ENCODE data around the gene CTDSPL. TPM values are rescaled to one million over a fixed set of nuclear protein-coding genes. Genes with fewer than 3 reads are reported as not detected.
A peak's percentile ranks its signal among the peaks of the same experiment; 100 is the strongest.

CTDSPL gene
- total RNA-seq, 8 experiments from 2014 or later = 6.6 to 31.9 (median 12.6) TPM

- Histone ChIP-seq H3K4me3 (no peak overlapping the region), H3K4me1 (replicated peaks in 1 of 2) (peaks cover 16 to 17% of the 10 kb centered on the region in 2 donors), H3K27ac (peak overlapping the region in 1 of 2 donors; percentile 71)
- ATAC-seq (replicated peaks in 6 of 8) = no peak
- in situ Hi-C loops (cut with MboI; ENCODE audit: low pct_unique_long_range_greater_than_20kb in 2 of 9, low sequenced_read_pairs in 9 of 9, unreplicated experiment in 9 of 9) = loop anchor here in 3 of 9 experiments (10.0 kb wide), 2 partner anchors 105 to 115 kb away; no protein-coding TSS in a partner anchor
- 45 to 100% (median 60%) methylated on average over 1 to 2 of the region's 2 CpGs; no CpG with 5 or more reads in 3 of the 10 experiments for WGBS, 10 experiments
Measured at GRCh38 chr3:37859354-37859753, 2.3 kb upstream of the CTDSPL start.

- WGBS, 10 experiments = 60 to 96% (median 71%) methylated on average over 1 to 4 of the region's 6 CpGs; no CpG with 5 or more reads in 6 of the 10 experiments
Measured at GRCh38 chr3:37859908-37860199, 1.8 kb upstream of the CTDSPL start.

GRCh38 chr3:37862219-37862902 is 681 bp downstream of the CTDSPL start:
- Histone ChIP-seq H3K27ac (peak overlapping the region; percentile 85 to 92), H3K4me1 (replicated peaks in 1 of 2) (peaks cover 16 to 19% of the 10 kb centered on the region in 2 donors), H3K4me3 (peak overlapping the region; percentile 49 to 82 (median 69))
- ATAC-seq (replicated peaks in 6 of 8) = peak; percentile 1 to 37 (median 27)
- in situ Hi-C loops (cut with MboI; ENCODE audit: low pct_unique_long_range_greater_than_20kb in 2 of 9, low sequenced_read_pairs in 9 of 9, unreplicated experiment in 9 of 9) = no loop called here
- WGBS, 10 experiments = 0 to 7% (median 0%) methylated on average over 2 to 5 of the region's 38 CpGs; no CpG with 5 or more reads in 7 of the 10 experiments

More at GRCh38 chr3:37859908-37860199, 1.8 kb upstream of the CTDSPL start:
- H3K27ac ChIP-seq = peak overlapping the region; percentile 48 to 71
- in situ Hi-C loops (cut with MboI; ENCODE audit: low pct_unique_long_range_greater_than_20kb in 2 of 9, low sequenced_read_pairs in 9 of 9, unreplicated experiment in 9 of 9) = loop anchor here in 3 of 9 experiments (10.0 kb wide), 2 partner anchors 105 to 115 kb away; no protein-coding TSS in a partner anchor
- H3K4me3 ChIP-seq = peak overlapping the region in 3 of 5 donors; percentile 49 to 82 (median 69)
- ATAC-seq (replicated peaks in 6 of 8) = no peak
- peaks cover 16 to 17% of the 10 kb centered on the region in 2 donors for H3K4me1 ChIP-seq (replicated peaks in 1 of 2)

- in situ Hi-C loops (cut with MboI; ENCODE audit: low pct_unique_long_range_greater_than_20kb in 2 of 9, low sequenced_read_pairs in 9 of 9, unreplicated experiment in 9 of 9) = no loop called here
- peak overlapping the region in 1 of 2 donors; percentile 38 for H3K27ac ChIP-seq
Measured at GRCh38 chr3:37862903-37863815, 1.5 kb downstream of the CTDSPL start.

GRCh38 chr3:37863949-37864822 is 2.5 kb downstream of the CTDSPL start:
- H3K4me3 ChIP-seq = peak overlapping the region in 3 of 5 donors; percentile 1 to 82 (median 73)
- in situ Hi-C loops (cut with MboI; ENCODE audit: low pct_unique_long_range_greater_than_20kb in 2 of 9, low sequenced_read_pairs in 9 of 9, unreplicated experiment in 9 of 9) = no loop called here
- H3K27ac ChIP-seq = no peak overlapping the region

More at GRCh38 chr3:37862903-37863815, 1.5 kb downstream of the CTDSPL start:
- Histone ChIP-seq H3K4me3 (peak overlapping the region; percentile 49 to 82 (median 69)), H3K4me1 (replicated peaks in 1 of 2) (peaks cover 16 to 19% of the 10 kb centered on the region in 2 donors)
- no peak for ATAC-seq (replicated peaks in 6 of 8)
- 0 to 40% (median 31%) methylated on average over 1 to 9 of the region's 13 CpGs; no CpG with 5 or more reads in 2 of the 10 experiments for WGBS, 10 experiments

GRCh38 chr3:37864904-37865303 is 3.2 kb downstream of the CTDSPL start:
- peak in 1 of 8 experiments; percentile 22 for ATAC-seq (replicated peaks in 6 of 8)
- no peak overlapping the region for H3K4me3 ChIP-seq
- 0 to 33% (median 8%) methylated on average over 1 of the region's 1 CpG; no CpG with 5 or more reads in 6 of the 10 experiments for WGBS, 10 experiments
- H3K4me1 ChIP-seq (replicated peaks in 1 of 2) = peaks cover 11 to 14% of the 10 kb centered on the region in 2 donors
- in situ Hi-C loops (cut with MboI; ENCODE audit: low pct_unique_long_range_greater_than_20kb in 2 of 9, low sequenced_read_pairs in 9 of 9, unreplicated experiment in 9 of 9) = no loop called here
- H3K27ac ChIP-seq = no peak overlapping the region

More at GRCh38 chr3:37863949-37864822, 2.5 kb downstream of the CTDSPL start:
- 9 to 100% (median 65%) methylated on average over 1 to 4 of the region's 5 CpGs for WGBS, 10 experiments
- peaks cover 16 to 19% of the 10 kb centered on the region in 2 donors for H3K4me1 ChIP-seq (replicated peaks in 1 of 2)
- ATAC-seq (replicated peaks in 6 of 8) = peak in 1 of 8 experiments; percentile 1

- peaks cover 8 to 11% of the 10 kb centered on the region in 2 donors for H3K4me1 ChIP-seq (replicated peaks in 1 of 2)
- no peak overlapping the region for H3K27ac ChIP-seq
- WGBS, 10 experiments = 88 to 100% (median 100%) methylated on average over 1 of the region's 1 CpG; no CpG with 5 or more reads in 4 of the 10 experiments
- H3K4me3 ChIP-seq = no peak overlapping the region
- ATAC-seq (replicated peaks in 6 of 8) = no peak
- in situ Hi-C loops (cut with MboI; ENCODE audit: low pct_unique_long_range_greater_than_20kb in 2 of 9, low sequenced_read_pairs in 9 of 9, unreplicated experiment in 9 of 9) = no loop called here
Measured at GRCh38 chr3:37867144-37867543, 5.5 kb downstream of the CTDSPL start.

- Histone ChIP-seq H3K4me3 (no peak overlapping the region), H3K4me1 (replicated peaks in 1 of 2) (no peaks in the 10 kb centered on the region), H3K27ac (no peak overlapping the region)
- in situ Hi-C loops (cut with MboI; ENCODE audit: low pct_unique_long_range_greater_than_20kb in 2 of 9, low sequenced_read_pairs in 9 of 9, unreplicated experiment in 9 of 9) = no loop called here
- 77 to 100% (median 99%) methylated on average over 1 to 3 of the region's 3 CpGs for WGBS, 10 experiments
- ATAC-seq (replicated peaks in 6 of 8) = no peak
Measured at GRCh38 chr3:37871858-37872257, 10.2 kb downstream of the CTDSPL start.

GRCh38 chr3:37872413-37873160 is 10.9 kb downstream of the CTDSPL start:
- Histone ChIP-seq H3K4me3 (no peak overlapping the region), H3K4me1 (replicated peaks in 1 of 2) (no peaks in the 10 kb centered on the region), H3K27ac (no peak overlapping the region)
- in situ Hi-C loops (cut with MboI; ENCODE audit: low pct_unique_long_range_greater_than_20kb in 2 of 9, low sequenced_read_pairs in 9 of 9, unreplicated experiment in 9 of 9) = no loop called here
- WGBS, 10 experiments = 83 to 100% (median 93%) methylated on average over 1 to 3 of the region's 5 CpGs; no CpG with 5 or more reads in 5 of the 10 experiments
- no peak for ATAC-seq (replicated peaks in 6 of 8)

- Histone ChIP-seq H3K27ac (no peak overlapping the region), H3K4me1 (replicated peaks in 1 of 2) (no peaks in the 10 kb centered on the region), H3K4me3 (no peak overlapping the region)
- in situ Hi-C loops (cut with MboI; ENCODE audit: low pct_unique_long_range_greater_than_20kb in 2 of 9, low sequenced_read_pairs in 9 of 9, unreplicated experiment in 9 of 9) = no loop called here
- ATAC-seq (replicated peaks in 6 of 8) = no peak
Measured at GRCh38 chr3:37876279-37876678, 14.6 kb downstream of the CTDSPL start.

- in situ Hi-C loops (cut with MboI; ENCODE audit: low pct_unique_long_range_greater_than_20kb in 2 of 9, low sequenced_read_pairs in 9 of 9, unreplicated experiment in 9 of 9) = no loop called here
- WGBS, 10 experiments = 29 to 100% (median 79%) methylated on average over 1 to 3 of the region's 3 CpGs; no CpG with 5 or more reads in 1 of the 10 experiments
- Histone ChIP-seq H3K4me1 (replicated peaks in 1 of 2) (no peaks in the 10 kb centered on the region), H3K4me3 (no peak overlapping the region), H3K27ac (no peak overlapping the region)
- ATAC-seq (replicated peaks in 6 of 8) = no peak
Measured at GRCh38 chr3:37882711-37883110, 21.0 kb downstream of the CTDSPL start.

GRCh38 chr3:37885814-37886213 is 24.1 kb downstream of the CTDSPL start:
- Histone ChIP-seq H3K4me3 (no peak overlapping the region), H3K4me1 (replicated peaks in 1 of 2) (no peaks in the 10 kb centered on the region), H3K27ac (no peak overlapping the region)
- 57 to 100% (median 90%) methylated on average over 1 to 2 of the region's 2 CpGs; no CpG with 5 or more reads in 3 of the 10 experiments for WGBS, 10 experiments
- in situ Hi-C loops (cut with MboI; ENCODE audit: low pct_unique_long_range_greater_than_20kb in 2 of 9, low sequenced_read_pairs in 9 of 9, unreplicated experiment in 9 of 9) = no loop called here
- ATAC-seq (replicated peaks in 6 of 8) = peak in 1 of 8 experiments; percentile 19
